Mucosa of descending colon (tissue), 3 donors: Measurements from ENCODE around the gene FGF1. TPM values are rescaled to one million over a fixed set of nuclear protein-coding genes. Genes with fewer than 3 reads are reported as not detected.

Source experiments
- ATAC-seq: fragments of 200-7000 bp; cut with Tn5 transposase; one replicate; pipeline ENCODE4 v1.9.1; 2020; ENCODE audit warnings: mild to moderate bottlenecking, moderate library complexity
- DNase-seq, 3 donors: peaks; one replicate each; pipeline ENCODE4 v3.0.0-alpha.2; 2020
- H3K36me3 ChIP-seq: fragments of 200-600 bp; one replicate; pipeline ENCODE4 v1.8.0; 2021; ENCODE audit warnings: low read depth, mild to moderate bottlenecking
- H3K4me1 ChIP-seq: fragments of 200-600 bp; one replicate; pipeline ENCODE4 v1.8.0; 2021; ENCODE audit warnings: low read depth, mild to moderate bottlenecking
- H3K4me3 ChIP-seq: fragments of 200-600 bp; one replicate; pipeline ENCODE4 v1.8.0; 2021; ENCODE audit warnings: mild to moderate bottlenecking
- H3K9me3 ChIP-seq: fragments of 200-600 bp; one replicate; pipeline ENCODE4 v1.8.0; 2021; ENCODE audit warnings: mild to moderate bottlenecking
- intact Hi-C, 2 donors: fragments of 100-400 bp; cut with DNase I in 1 of 2; cut with micrococcal nuclease in 1 of 2; formaldehyde crosslinking; loops; one replicate each; pipeline versions ENCODE4 v1.11.0 to v1.11.1; 2022; cut with DNase I, micrococcal nuclease
- total RNA-seq, 3 donors: library from RNA; stranded (reverse); fragmentation: NEBNext Ultra II Directional in 2 of 3; extraction: Animal tissue kit (Norgen Biotek cat#: 25700) in 2 of 3; gene quantifications; one replicate each; pipeline versions ENCODE4 v1.2.1 to v1.2.4, GENCODE V29; 2021 to 2023
- TF ChIP-seq, protein P1 (sequence below): fragments of 200-600 bp; IDR thresholded peaks from one replicate; pipeline ENCODE4 v1.8.0; 2022; ENCODE audit warnings: antibody characterized with exemption, mild to moderate bottlenecking
- donor health status: DM: no; HTN: no; CAD: no; lungs with moderate emphysema.
- donor health status: DM: no; HTN: no; CAD: no.
- donor health status: DM: no; HTN: yes; CAD: no.

The FGF1 gene
- total RNA-seq, 3 donors from 2014 or later, result 0.31 to 3.5 (median 0.35) TPM

GRCh38 chr5:142587354-142587965 is 98.4 kb downstream of the FGF1 start:
- H3K36me3 ChIP-seq, result no peaks in the 10 kb centered on the region
- intact Hi-C loops, result no loop called here
- ATAC-seq (no peak), DNase-seq (peak in 1 of 3 donors; percentile 58)
- no peak overlapping the region for H3K4me3 ChIP-seq
- H3K9me3 ChIP-seq, result no peaks in the 10 kb centered on the region
- TF ChIP-seq, protein P1, sequence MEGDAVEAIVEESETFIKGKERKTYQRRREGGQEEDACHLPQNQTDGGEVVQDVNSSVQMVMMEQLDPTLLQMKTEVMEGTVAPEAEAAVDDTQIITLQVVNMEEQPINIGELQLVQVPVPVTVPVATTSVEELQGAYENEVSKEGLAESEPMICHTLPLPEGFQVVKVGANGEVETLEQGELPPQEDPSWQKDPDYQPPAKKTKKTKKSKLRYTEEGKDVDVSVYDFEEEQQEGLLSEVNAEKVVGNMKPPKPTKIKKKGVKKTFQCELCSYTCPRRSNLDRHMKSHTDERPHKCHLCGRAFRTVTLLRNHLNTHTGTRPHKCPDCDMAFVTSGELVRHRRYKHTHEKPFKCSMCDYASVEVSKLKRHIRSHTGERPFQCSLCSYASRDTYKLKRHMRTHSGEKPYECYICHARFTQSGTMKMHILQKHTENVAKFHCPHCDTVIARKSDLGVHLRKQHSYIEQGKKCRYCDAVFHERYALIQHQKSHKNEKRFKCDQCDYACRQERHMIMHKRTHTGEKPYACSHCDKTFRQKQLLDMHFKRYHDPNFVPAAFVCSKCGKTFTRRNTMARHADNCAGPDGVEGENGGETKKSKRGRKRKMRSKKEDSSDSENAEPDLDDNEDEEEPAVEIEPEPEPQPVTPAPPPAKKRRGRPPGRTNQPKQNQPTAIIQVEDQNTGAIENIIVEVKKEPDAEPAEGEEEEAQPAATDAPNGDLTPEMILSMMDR, result no peak
- no peaks in the 10 kb centered on the region for H3K4me1 ChIP-seq

DNA sequence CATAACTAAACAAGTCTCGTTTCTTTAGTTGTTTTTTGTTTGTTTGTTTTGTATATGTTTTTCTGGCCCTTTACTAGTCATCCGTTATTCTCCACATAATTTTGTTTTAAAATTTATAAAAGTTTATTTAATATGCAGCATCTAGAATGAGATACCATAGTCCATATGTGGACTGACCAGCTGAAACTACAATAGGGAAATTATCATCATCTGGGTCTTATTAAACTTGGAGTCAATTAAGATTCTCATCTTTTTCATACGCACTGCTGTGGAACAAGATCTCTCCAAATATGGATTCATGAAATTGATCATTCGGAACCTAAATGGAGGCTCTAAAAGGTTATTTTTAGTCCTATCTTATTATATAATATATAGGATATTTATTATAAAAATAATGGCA is 99.3 kb downstream of the FGF1 start:
- no peaks in the 10 kb centered on the region for H3K4me1 ChIP-seq
- intact Hi-C loops, result no loop called here
- H3K36me3 ChIP-seq, result no peaks in the 10 kb centered on the region
- no peak for ATAC-seq
- no peaks in the 10 kb centered on the region for H3K9me3 ChIP-seq
- TF ChIP-seq, protein P1, result no peak
- no peak for DNase-seq
- H3K4me3 ChIP-seq, result no peak overlapping the region

DNA sequence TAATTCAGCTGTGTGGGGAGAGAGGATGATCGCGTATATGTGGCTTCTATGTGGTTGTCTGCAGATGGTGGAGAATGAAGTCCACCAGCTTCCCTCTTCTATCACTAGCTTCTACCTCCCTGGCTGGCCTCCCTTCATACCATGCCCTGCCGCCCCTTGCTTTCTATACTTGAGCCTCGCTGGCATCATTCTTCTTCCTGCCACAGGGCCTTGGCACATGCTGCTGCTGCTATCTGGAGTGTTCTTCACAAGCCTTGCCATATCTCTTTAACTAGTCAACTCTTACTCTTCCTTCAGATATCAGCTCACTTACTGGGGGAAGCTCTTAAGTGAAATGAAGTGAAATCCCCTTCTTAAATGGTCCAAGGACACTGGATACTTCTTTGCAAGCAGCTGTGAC is 100.4 kb downstream of the FGF1 start:
- TF ChIP-seq, protein P1, result no peak
- Histone ChIP-seq H3K4me1 (no peaks in the 10 kb centered on the region), H3K36me3 (no peaks in the 10 kb centered on the region), H3K4me3 (no peak overlapping the region), H3K9me3 (no peaks in the 10 kb centered on the region)
- ATAC-seq (no peak), DNase-seq (no peak)
- intact Hi-C loops, result no loop called here

GRCh38 chr5:142584891-142585290 is 101.0 kb downstream of the FGF1 start:
- DNase-seq, result no peak
- Histone ChIP-seq H3K9me3 (no peaks in the 10 kb centered on the region), H3K4me1 (no peaks in the 10 kb centered on the region), H3K36me3 (no peaks in the 10 kb centered on the region), H3K4me3 (no peak overlapping the region)
- TF ChIP-seq, protein P1, result no peak
- ATAC-seq, result no peak
- intact Hi-C loops, result no loop called here

DNA sequence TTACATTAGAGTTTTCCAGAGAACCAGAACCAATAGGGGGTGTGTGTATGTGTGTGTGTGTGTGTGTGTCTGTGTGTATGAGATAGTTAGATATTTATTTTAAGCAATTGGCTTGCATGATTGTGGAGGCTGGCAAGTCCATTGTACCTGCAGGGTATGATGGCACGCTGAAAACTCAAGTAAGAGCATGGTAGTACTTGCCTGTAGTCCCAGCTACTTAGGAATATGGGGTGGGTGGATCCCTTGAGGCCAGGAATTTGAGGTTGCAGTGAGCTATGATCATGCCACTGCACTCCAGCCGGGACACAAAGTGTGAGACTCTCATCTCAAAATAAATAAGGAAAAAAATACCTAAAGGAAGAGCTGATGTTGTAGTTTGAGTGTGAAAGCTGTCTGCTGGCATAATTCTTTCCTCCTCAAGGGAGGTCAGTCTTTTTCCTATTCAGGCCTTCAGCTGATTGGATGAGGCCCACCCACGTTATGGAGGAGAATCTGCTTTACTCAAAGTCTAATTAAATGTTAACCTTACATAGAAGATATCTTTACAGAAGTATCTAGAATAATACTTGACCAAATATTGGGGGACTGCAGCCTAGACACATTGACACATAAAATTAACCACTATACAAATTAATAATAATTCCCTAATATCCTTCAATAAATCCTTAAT is 107.6 kb downstream of the FGF1 start:
- H3K9me3 ChIP-seq, result no peaks in the 10 kb centered on the region
- intact Hi-C loops, result no loop called here
- TF ChIP-seq, protein P1, result no peak
- no peak overlapping the region for H3K4me3 ChIP-seq
- DNase-seq (no peak), ATAC-seq (no peak)
- H3K4me1 ChIP-seq, result no peaks in the 10 kb centered on the region
- H3K36me3 ChIP-seq, result no peaks in the 10 kb centered on the region
